HepG2 (cell line): ENCODE results near the gene ZNF451.

Experiments
- JUN ChIP-seq: sonication (generic); formaldehyde crosslinking; IDR thresholded peaks from 2 replicates; pipeline ENCODE4 v1.4.0; 2020; ENCODE audit warnings: mild to moderate bottlenecking, missing genetic modification reagents
- RBM22 ChIP-seq: fragments of 200-400 bp; formaldehyde crosslinking; optimal IDR thresholded peaks from 2 replicates; pipeline ENCODE3; 2017; ENCODE audit warnings: mild to moderate bottlenecking, low read length, moderate library complexity
- TF ChIP-seq, protein P1 (sequence below), 2 experiments: fragments of 450-650 bp in 1 of 2; sonication (generic) in 1 of 2; formaldehyde crosslinking; IDR thresholded peaks; 2 replicates each; pipeline versions ENCODE4 v1.5.0 to v1.8.0; 2020 to 2022; ENCODE audit warnings: mild to moderate bottlenecking in 1 of 2, missing genetic modification reagents in 1 of 2
- TF ChIP-seq, protein P2 (sequence below): sonication (generic); formaldehyde crosslinking; IDR thresholded peaks from 2 replicates; pipeline ENCODE4 v1.5.0; 2020; ENCODE audit warnings: mild to moderate bottlenecking, missing genetic modification reagents, moderate library complexity

DNA sequence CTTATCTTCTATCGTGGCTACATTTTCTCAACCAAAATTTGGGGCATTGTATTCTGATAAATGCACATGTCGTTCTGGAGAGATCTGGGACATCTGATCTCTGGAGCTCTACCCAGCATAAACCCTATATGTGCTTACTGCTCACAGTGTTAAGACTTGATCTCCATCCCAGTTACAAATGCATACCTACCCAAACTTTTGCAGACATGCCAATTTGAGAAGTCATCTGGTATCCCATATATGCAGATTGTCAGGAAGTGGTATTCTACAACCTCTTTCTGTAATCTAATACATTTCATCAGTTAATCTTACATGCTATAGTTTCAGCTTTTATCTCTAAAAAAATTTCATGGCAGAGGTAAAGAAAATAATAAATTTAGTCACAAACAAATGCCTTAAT lies 93.3 kb downstream of the ZNF451 start:
- no peak for TF ChIP-seq JUN (CRISPR knock-in tag)
- TF ChIP-seq, protein P1, sequence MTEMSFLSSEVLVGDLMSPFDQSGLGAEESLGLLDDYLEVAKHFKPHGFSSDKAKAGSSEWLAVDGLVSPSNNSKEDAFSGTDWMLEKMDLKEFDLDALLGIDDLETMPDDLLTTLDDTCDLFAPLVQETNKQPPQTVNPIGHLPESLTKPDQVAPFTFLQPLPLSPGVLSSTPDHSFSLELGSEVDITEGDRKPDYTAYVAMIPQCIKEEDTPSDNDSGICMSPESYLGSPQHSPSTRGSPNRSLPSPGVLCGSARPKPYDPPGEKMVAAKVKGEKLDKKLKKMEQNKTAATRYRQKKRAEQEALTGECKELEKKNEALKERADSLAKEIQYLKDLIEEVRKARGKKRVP (CRISPR knock-in tag; IDR thresholded peaks at IDR 0.05): no peak
- TF ChIP-seq, protein P2, sequence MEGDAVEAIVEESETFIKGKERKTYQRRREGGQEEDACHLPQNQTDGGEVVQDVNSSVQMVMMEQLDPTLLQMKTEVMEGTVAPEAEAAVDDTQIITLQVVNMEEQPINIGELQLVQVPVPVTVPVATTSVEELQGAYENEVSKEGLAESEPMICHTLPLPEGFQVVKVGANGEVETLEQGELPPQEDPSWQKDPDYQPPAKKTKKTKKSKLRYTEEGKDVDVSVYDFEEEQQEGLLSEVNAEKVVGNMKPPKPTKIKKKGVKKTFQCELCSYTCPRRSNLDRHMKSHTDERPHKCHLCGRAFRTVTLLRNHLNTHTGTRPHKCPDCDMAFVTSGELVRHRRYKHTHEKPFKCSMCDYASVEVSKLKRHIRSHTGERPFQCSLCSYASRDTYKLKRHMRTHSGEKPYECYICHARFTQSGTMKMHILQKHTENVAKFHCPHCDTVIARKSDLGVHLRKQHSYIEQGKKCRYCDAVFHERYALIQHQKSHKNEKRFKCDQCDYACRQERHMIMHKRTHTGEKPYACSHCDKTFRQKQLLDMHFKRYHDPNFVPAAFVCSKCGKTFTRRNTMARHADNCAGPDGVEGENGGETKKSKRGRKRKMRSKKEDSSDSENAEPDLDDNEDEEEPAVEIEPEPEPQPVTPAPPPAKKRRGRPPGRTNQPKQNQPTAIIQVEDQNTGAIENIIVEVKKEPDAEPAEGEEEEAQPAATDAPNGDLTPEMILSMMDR: no peak
- no peak for TF ChIP-seq RBM22
